Posterior vena cava (tissue), 2 donors: ENCODE data around the gene RNPS1. TPM values are rescaled to one million over a fixed set of nuclear protein-coding genes. Genes with fewer than 3 reads are reported as not detected.
"Not testable (repeated sequence)": the region's sequence is repeated elsewhere in the genome, so short reads cannot be mapped to it uniquely, and the experiment has no call there.

Experiments
- DNase-seq: peaks from one replicate; pipeline ENCODE4 v3.0.0-alpha.2; 2020; ENCODE audit warnings: low spot score
- intact Hi-C, 2 donors: fragments of 100-400 bp; cut with DNase I; formaldehyde crosslinking; loops; one replicate each; pipeline versions ENCODE4 v1.14.1 to v1.14.2; 2022 to 2023
- total RNA-seq, 2 donors: library from RNA; stranded (reverse); fragmentation: NEBNext Ultra II Directional; extraction: Animal tissue kit (Norgen Biotek cat#: 25700); gene quantifications; one replicate each; pipeline ENCODE4 v1.2.1, GENCODE V29; 2021
- donor health status: DM: yes; HTN: yes; CAD: no.
- donor health status: DM: yes; HTN: yes; CAD: no.

Gene RNPS1
- total RNA-seq, 2 donors from 2014 or later: 84.9 to 101 TPM

DNA sequence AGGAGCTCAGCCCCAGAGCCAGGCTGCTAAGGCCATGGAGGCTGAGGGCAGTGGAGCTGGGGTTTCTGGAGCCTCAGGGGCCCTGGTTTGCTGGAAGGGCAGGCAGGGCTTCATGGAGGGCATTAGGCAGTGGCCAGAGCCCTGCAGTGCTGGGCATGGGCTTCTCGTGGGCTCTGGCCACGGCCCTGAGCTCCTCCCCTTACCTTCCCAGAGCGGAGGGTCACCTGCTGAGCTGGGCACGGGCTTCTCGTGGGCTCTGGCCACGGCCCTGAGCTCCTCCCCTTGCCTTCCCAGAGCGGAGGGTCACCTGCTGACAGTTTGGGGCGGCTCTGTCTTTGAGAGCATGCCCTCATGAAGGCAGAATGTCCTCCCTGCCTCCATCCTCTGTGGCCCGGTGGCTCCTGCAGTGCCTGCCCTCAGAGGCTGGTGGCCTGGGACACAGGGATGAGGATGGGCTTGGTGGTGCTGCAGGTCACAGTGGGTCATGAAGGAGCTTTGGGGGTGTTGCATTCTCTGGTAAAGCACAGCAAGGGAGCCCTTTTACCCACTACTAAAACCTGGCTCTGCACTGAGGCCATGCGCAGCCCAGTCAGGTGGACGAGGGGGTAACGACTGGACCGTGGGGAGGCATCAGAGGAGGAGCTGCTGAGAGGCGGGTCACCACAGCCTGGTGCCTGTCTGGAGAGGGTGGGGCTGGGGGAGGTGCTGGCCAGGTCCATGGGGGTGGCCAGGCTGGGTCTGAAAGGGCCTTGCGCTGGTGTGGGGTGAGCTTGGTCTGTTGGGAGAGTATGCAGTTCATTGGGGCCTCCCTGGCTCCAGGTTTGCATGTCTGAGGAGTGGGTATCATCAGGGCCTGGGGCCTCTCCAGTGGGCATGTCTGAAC is 2.9 kb upstream of the RNPS1 start:
- intact Hi-C loops: loop anchor here in 1 of 2 donors (10.0 kb wide), 2 partner anchors 46 to 106 kb away; partner anchors contain the start of gene E4F1
- no peak for DNase-seq

DNA sequence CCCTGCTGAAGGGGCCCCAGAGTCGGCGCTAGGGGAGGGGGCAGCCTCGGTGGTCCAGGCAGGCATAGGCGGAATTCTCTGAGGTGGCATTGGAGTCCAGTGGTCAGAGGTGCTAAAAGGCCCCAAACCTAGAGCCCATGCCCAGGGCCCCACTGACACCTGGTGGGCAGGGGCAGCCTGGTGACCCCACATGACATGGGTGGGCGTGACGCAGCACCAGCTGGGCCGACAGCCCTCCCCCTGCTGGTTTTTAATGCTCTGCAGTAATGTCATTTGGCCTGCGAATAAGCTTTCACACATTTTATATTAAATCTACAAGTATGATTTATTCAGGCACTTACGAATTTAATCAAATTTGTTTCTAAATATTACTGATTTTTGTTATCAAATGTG is 2.1 kb upstream of the RNPS1 start:
- no peak for DNase-seq
- intact Hi-C loops: loop anchor here in 1 of 2 donors (10.0 kb wide), 2 partner anchors 45 to 105 kb away; partner anchors contain the start of gene E4F1

DNA sequence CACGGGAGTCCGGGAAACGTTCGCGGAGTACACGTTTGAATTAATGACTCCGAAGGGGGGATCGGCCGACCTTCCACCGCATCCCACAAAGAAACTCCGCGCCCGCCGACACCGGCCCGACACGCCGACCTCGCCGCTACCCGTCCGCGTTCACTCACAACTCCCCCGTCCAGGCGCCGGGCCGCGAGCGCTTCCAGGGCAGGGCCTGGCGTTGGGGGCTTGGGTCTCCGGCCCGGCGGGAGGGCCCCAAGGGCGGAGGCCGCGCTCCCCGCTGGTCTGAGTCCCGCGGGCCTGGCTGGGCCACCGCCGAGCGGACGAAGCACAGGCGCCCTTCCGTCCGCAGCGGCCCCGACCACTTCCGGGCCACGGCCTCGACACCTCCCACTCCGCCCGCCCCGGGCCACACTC is 417 bp downstream of the RNPS1 start:
- intact Hi-C loops: not testable (repeated sequence)

DNA sequence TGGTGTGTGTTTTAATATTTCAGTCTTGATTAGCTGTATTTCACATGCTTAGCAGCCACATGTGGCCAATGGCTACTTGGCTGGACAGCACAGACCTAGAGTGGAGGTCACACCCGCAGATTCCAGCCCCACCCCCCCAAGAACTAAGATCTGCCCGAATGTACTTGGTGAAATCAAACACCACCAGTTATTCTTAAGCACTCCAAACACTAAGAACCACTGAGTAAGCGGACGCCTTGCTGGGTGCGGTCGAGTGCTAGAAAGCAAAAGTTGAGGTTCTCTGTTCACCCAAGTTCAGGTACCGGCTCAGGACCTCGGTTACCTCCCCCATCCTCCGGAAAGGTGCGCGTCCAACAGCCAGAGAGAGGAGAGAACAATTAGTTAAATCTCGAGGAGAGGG is 1.0 kb downstream of the RNPS1 start:
- DNase-seq, intact Hi-C loops: not testable (repeated sequence)

More for the DNA sequence above, 417 bp downstream of the RNPS1 start:
- DNase-seq: not testable (repeated sequence)

DNA sequence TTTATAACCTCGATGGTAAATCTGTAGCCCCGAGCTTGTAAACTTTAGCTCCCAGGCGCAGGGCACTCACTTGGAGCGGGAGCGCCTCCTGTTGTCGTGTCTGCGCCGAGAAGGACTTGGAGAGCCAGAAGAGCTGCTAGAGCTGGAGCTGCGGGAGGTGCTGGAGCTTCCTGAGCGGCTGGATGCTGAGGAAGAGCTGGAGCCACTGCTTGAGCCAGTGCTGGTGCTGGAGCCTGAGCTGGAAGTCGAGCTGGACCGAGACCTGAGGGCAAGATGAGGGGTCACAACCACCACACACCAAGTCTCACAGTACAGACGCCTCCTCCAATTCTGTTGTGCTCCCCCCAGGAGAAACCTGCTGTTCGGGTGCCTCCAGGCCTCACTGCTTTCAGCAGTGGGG is 4.9 kb downstream of the RNPS1 start:
- intact Hi-C loops, DNase-seq: not testable (repeated sequence)

DNA sequence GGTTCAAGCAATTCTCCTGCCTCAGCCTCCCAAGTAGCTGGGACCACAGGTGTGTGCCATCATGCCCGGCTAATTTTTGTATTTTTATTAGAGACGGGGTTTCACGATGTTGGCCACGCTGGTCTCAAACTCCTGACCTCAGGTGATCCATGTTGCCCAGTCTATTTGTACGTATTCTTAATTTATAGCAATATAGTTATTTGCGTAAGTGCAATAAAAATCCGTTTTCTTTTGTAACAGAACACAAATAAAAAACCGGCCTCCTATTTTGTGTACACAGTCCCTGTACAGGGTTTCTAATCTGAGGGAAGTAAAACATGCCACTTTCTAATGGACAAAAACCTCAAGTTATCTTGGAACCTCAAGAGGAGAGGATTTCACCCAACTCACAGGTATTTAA is 7.7 kb downstream of the RNPS1 start:
- intact Hi-C loops: no loop called here
- no peak for DNase-seq

DNA sequence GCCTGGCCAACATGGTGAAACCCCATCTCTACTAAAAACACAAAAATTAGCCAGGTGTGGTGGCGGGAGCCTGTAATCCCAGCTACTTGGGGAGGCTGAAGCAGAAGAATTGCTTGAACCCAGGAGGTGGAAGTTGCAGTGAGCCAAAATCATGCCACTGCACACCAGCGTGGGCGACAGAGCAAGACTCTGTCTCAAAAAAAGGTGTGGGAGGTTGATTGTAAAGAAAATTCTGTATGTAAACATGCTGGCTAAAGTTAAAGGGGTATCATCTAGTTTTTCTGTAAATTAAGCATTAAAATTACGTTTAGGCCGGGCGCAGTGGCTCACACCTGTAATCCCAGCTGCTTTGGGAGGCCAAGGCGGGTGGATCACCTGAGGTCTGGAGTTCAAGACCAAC is 9.4 kb downstream of the RNPS1 start:
- intact Hi-C loops, DNase-seq: not testable (repeated sequence)

DNA sequence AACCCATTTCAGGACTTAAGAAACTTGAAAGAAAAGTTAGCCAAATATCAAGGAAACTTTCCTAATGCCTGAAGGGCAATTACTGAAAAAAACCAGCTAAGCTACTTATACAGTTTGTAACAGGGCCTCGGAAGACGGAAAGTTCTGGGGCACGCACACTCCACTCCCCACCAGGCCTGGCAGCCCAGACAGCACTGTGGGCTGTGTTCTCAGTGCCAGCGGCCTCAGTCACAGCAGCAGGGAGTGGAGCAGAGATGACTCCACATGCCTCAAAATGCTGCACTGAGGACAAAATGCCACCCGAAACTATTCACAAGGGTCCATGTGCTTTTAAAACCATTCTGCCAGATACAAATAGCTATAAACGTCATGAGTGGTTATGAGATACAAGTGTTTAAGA is 10.2 kb downstream of the RNPS1 start:
- intact Hi-C loops: no loop called here
- no peak for DNase-seq

DNA sequence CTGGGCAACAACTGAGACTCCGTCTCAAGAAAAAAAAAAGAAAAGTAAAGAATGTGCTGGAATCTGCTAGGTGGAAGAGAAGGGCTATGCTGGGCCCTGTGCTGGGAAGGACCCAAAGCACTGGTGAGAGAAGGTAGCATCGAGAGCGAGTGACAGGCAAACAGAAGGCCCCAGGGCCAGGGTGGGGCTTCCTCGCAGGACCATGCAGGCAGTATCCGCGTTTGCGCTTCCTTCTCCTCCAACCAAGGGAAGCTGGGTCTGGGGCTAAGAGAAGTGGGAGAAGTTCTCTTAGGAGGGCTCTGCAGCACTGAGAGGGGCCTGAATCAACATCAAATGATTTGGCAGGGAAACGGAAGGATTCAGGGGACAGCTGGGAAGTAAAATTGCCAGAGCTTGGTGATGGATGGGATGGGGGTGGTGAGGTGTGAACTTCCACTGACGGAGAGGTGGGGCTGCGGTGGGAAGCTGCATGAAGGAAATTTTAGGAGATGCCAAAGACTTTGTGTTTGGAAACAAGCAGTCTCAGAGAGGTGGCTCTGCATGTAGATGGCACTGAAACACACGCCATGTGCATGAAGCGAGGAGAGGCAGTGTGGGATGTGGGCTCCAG is 11.3 kb downstream of the RNPS1 start:
- intact Hi-C loops: no loop called here

DNA sequence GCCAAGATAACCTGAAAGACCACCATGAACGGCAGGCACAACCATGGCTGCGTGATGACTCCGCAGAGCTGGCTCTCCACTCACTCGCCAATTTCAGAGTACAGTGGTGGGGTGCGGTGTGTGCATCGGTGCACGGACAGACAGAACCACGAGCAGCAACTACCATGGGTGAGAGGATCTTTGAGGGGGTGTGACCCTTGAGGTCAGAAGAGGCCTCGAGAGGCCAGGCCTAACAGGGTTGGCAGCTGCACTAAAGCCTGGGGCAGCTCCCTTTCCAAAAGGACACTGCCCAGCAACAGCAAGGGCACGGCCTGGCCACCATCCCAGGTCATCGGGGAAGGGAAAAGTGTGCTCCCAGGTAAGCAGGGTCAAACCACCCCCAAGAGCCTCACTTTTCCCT is 14.6 kb downstream of the RNPS1 start:
- no peak for DNase-seq
- intact Hi-C loops: no loop called here

More for the DNA sequence above, 11.3 kb downstream of the RNPS1 start:
- DNase-seq: no peak

DNA sequence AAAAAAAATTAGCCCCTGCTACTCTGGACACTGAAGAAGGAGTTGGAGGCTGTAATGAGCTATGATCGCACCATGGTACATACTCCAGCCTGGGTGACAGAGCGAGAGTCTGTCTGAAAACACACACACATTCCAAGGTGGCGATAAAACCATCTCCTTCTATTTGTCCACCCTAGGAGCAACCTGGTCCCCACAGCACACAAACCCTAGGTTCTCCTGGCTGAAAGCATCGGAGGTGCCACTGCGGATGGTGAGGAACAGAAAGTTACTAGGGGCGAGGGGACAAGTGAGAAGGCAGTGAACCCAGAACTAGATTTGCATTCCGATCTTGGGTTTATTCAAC is 15.1 kb downstream of the RNPS1 start:
- DNase-seq: no peak
- intact Hi-C loops: no loop called here

DNA sequence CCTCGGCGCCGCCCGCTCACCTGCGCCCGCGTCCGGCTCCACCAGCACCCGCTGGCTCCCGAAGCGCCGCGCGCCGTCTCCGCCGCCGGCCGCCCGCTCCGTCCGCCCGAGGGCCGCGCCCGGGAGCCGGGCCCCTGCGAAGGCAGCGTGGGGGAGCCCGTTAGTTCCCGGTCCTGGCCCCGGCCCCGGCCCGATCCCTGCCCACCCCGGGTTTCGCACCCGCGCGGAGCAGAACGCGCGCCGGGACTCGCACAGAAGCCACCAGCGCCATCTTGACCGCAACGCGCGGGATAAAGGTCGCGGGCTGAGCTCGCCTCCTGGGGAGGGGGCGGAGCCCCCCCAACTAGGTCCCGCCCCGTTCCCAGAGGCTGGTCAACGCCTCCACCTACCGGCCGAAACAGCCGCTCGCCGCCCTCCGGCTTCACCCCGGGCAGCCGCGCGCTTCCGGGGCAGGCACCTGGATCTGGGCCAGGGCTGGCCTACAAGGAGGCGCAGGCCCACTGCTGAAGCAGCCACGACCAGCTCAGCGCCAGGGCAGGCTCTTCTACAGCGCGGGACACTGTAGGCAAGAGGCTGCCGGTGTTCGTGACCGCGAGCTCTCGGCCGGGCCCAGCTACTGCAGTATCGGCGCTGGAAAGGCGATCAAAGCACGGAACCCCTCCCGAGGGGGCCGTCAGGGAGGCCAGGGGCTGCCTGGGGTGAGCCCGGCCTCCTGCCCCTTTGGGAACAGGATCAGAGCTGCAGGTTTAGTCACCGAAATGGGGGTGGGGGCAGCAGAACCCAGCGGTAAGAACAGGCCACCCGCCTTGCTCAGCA is 16.4 kb downstream of the RNPS1 start, which contains the start of gene ECI1:
Gene ECI1 (minus strand): TSS at position 292 of the 816 bp plus-strand sequence. CDS start 21 bp downstream, at position 271.
- DNase-seq: peak; percentile 99
- intact Hi-C loops: no loop called here

DNA sequence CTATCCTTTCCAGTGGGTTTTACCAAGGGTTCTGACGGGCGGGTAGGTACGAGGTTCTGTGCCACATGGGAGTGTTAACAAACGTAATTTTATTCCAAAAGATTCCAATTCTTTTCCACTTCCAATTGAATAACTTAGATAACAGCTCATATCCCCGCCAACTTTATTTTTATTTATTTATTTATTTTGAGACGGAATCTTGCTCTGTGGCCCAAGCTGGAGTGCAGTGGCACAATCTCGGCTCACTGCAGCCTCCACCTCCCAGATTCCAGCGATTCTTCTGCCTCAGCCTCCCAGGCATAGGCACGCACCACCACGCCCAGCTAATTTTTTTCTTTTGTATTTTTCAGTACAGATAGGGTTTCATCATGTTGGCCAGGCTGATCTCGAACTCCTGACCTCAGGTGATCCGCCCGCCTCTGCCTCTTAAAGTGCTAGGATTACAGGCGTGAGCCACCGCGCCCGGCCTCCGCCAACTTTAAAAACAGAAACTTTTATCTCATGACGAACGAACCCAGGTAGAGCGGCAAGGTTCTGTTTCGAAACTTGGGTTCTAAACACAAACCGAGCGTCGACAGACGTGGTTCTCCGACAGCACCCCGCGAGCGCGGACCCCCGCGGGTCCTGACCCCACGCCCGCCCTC is 17.2 kb downstream of the RNPS1 start:
- intact Hi-C loops: no loop called here

DNA sequence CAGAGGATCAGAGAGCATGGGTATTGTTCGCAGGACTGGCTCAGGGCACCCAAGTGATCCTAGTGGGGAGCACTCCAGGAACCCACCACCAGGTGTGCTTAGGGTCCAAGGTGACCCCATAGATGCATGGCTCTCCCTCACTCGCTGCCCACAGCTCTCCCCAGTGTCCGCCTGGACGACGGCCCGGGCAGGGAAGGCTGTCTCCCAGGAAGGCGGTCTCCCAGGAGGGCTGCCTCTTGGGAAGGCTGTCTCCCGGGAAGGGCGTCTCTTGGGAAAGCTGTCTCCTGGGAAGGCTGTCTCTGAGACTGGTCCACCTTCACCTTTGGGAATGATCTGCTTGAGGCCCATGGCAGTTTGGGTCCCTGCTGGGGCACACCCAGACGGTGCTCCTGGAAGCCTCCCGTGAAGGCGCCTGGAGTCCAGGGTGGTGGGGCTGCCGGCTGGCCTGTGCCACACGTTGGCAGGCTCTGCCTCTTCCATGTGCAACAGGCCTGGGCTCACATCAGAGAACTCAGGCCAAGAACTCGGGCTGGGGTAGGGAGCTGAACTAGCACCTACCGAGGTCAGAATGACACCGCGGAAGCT is 21.5 kb downstream of the RNPS1 start:
- intact Hi-C loops: no loop called here
- no peak for DNase-seq

More for the DNA sequence above, 17.2 kb downstream of the RNPS1 start:
- DNase-seq: no peak

DNA sequence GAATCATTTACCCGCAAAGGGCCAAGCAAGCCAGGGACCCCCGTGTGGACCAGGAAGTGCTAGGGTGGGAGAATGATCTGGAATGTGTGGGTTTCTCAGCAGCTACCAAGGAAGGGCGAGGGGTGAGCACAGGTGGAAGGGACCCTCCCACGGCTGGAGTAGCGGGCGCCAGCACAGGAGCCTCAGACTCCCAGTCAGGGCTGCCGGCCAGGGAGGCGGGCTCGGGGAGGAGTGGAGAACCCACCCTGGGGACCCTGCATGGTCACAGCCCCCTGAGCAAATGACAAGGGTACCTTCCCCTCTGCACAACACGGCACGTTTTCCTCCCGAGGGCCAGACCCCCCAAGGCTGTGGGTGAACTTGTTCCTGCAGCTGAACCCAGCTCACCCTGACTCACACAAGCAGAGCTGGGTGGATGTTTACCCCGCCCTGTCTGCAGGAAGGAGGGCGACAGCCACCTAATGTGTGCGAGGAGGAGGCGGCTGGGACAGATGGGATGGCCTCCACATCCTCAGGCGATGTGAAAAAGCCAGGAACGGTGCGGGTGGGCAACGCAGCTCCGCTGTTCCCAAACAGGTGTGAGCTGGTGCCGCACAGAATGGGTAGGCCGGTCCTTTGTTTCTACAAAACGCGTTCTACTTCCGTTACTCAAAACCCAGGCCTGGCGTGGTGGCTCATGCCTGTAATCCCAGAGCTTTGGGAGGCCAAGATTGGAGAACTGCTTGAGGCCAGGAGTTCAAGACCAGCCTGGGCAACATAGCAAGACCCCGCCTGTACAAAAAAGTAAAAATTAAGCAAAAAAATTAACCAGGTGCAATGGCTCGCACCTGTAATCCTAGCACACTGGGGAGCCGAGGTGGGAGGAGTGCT is 22.8 kb downstream of the RNPS1 start:
- DNase-seq: no peak

DNA sequence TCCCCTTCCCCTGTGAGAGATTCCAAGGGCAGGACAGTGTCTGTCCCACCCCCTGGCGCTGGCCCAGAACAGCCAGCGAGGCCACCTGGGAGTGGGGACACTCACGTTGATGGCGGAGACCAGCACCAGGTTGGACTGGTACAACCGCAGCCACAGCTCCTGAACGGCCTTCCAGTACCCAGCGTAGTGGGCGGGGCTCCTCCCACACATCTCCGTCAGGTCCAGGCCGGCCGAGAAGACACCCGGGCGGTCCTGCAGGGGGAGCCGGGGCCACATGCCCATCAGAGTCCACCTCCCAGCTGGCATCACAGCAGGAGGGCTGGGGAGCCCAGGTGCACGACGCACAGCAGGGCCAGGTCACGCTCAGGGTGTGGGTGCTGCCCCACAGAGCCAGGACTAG is 23.6 kb downstream of the RNPS1 start:
- no peak for DNase-seq
- intact Hi-C loops: no loop called here

More for the DNA sequence above, 22.8 kb downstream of the RNPS1 start:
- intact Hi-C loops: no loop called here

DNA sequence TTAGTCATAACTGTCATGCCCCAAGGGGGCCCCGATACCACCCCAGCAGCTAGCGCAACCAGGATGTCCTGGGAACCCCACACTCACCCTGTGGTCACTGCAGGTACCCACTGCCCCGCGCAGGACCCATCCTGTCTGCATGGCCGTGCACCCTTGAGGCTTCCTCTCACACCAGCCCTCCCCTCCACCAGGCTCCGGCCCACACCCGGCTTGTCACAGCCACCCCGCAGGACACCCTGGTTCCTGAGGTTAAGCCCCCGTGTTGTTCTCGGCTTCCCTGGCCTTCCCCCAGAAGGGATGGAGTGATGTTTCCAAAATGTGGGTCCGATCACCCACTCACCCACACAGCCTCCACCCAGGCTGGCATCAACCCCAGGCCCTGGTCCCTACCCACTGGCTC is 24.1 kb downstream of the RNPS1 start:
- DNase-seq: no peak
- intact Hi-C loops: no loop called here

DNA sequence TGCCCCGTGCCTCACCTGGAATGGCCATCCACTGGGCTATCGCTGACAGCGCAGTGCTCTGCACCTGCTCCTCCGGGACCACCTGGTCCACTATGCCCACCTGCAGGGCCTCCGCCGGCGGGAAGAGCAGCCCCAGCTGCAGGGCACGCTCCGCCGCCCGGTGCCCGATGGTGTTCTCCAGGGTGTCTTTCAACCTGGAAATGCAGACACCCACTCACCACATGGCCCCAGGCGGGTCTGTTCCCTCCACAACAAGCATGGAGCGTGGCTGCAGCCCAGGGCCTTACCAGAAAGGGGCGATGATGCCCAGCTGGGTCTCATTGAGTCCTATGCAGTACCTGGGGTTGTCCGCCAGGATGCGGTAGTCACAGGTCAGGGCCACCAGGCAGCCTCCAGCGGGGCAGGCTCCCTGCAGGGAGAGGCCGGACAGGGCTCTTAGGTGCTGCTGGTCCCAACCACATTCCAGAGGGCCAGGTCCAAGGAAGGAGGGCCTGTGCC is 24.8 kb downstream of the RNPS1 start:
- intact Hi-C loops: no loop called here
- no peak for DNase-seq
